Measurements from ENCODE around the gene TICAM1. TPM values are rescaled to one million over a fixed set of nuclear protein-coding genes. Genes with fewer than 3 reads are reported as not detected.

TICAM1 gene
- total and polyA plus RNA-seq, 10 of the 15 experiments (the other 5 are each of a cell fraction or from before 2014, with no cell fraction given), result 0.31 to 31.1 (median 5.3) TPM

GRCh38 chr19:4815426-4816201 lies 15.9 kb downstream of the TICAM1 start (continued):
- TF ChIP-seq, protein P1, sequence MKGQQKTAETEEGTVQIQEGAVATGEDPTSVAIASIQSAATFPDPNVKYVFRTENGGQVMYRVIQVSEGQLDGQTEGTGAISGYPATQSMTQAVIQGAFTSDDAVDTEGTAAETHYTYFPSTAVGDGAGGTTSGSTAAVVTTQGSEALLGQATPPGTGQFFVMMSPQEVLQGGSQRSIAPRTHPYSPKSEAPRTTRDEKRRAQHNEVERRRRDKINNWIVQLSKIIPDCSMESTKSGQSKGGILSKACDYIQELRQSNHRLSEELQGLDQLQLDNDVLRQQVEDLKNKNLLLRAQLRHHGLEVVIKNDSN (IDR thresholded peaks at IDR 0.05; ENCODE audit: borderline replicate concordance, extremely low read length, insufficient read depth, low read depth, low read length), result peak; percentile 91
- TF ChIP-seq, protein P2, sequence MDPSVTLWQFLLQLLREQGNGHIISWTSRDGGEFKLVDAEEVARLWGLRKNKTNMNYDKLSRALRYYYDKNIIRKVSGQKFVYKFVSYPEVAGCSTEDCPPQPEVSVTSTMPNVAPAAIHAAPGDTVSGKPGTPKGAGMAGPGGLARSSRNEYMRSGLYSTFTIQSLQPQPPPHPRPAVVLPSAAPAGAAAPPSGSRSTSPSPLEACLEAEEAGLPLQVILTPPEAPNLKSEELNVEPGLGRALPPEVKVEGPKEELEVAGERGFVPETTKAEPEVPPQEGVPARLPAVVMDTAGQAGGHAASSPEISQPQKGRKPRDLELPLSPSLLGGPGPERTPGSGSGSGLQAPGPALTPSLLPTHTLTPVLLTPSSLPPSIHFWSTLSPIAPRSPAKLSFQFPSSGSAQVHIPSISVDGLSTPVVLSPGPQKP (IDR thresholded peaks at IDR 0.05; ENCODE audit: low read depth, low read length), result 0 out of 2 replicates have a peak, but pooled peaks have one; percentile 38
- TF ChIP-seq NFXL1 (IDR thresholded peaks at IDR 0.05; ENCODE audit: borderline replicate concordance), result no peak
- TF ChIP-seq FOS (IDR thresholded peaks at IDR 0.05; ENCODE audit: borderline replicate concordance, extremely low read depth, insufficient read length), result no peak
- no peak for TF ChIP-seq JUND (IDR thresholded peaks at IDR 0.05; ENCODE audit: low read depth, low read length)
- TF ChIP-seq NR2C2 (IDR thresholded peaks at IDR 0.05; ENCODE audit: borderline replicate concordance, control insufficient read depth, insufficient read length, low read depth), result no peak
- peak in 1 of 2 experiments; percentile 91; a peak in 2 of 4 replicates for TF ChIP-seq SRF (IDR thresholded peaks at IDR 0.05; ENCODE audit: low read depth in 2 of 2, low read length in 2 of 2)
- TF ChIP-seq MYB (IDR thresholded peaks at IDR 0.05; ENCODE audit: borderline replicate concordance, low read depth, low read length), result no peak
- TF ChIP-seq MEF2B (IDR thresholded peaks at IDR 0.05; ENCODE audit: partially characterized antibody, poor library complexity, severe bottlenecking), result no peak
- TF ChIP-seq TBL1XR1 (IDR thresholded peaks at IDR 0.05; ENCODE audit: low read depth, low read length), result no peak
- TF ChIP-seq ESRRA (IDR thresholded peaks at IDR 0.05; ENCODE audit: low read length), result no peak
- no peak for TF ChIP-seq NFIC (IDR thresholded peaks at IDR 0.05; ENCODE audit: low read depth, low read length)
- TF ChIP-seq BHLHE40 (IDR thresholded peaks at IDR 0.05; ENCODE audit: borderline replicate concordance in 1 of 2, low read depth in 2 of 2, low read length in 1 of 2), result peak in 1 of 2 experiments; percentile 24; a peak in 1 of 4 replicates
- TF ChIP-seq TCF7 (IDR thresholded peaks at IDR 0.05; ENCODE audit: borderline replicate concordance), result no peak
- 0 out of 2 replicates have a peak, but pooled peaks have one; percentile 9 for TF ChIP-seq BACH1 (IDR thresholded peaks at IDR 0.05; ENCODE audit: borderline replicate concordance)
- TF ChIP-seq IRF5 (IDR thresholded peaks at IDR 0.05; ENCODE audit: borderline replicate concordance), result no peak
- no peak for TF ChIP-seq FOXM1 (IDR thresholded peaks at IDR 0.05; ENCODE audit: low read depth, low read length)
- TF ChIP-seq PAX5 (IDR thresholded peaks at IDR 0.05; ENCODE audit: borderline replicate concordance, low read depth, low read length), result no peak
- TF ChIP-seq, protein P3, sequence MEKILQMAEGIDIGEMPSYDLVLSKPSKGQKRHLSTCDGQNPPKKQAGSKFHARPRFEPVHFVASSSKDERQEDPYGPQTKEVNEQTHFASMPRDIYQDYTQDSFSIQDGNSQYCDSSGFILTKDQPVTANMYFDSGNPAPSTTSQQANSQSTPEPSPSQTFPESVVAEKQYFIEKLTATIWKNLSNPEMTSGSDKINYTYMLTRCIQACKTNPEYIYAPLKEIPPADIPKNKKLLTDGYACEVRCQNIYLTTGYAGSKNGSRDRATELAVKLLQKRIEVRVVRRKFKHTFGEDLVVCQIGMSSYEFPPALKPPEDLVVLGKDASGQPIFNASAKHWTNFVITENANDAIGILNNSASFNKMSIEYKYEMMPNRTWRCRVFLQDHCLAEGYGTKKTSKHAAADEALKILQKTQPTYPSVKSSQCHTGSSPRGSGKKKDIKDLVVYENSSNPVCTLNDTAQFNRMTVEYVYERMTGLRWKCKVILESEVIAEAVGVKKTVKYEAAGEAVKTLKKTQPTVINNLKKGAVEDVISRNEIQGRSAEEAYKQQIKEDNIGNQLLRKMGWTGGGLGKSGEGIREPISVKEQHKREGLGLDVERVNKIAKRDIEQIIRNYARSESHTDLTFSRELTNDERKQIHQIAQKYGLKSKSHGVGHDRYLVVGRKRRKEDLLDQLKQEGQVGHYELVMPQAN (conservative IDR thresholded peaks at IDR 0.05), result no peak
- no peak for TF ChIP-seq JUNB (IDR thresholded peaks at IDR 0.05)
- TF ChIP-seq, protein P4, sequence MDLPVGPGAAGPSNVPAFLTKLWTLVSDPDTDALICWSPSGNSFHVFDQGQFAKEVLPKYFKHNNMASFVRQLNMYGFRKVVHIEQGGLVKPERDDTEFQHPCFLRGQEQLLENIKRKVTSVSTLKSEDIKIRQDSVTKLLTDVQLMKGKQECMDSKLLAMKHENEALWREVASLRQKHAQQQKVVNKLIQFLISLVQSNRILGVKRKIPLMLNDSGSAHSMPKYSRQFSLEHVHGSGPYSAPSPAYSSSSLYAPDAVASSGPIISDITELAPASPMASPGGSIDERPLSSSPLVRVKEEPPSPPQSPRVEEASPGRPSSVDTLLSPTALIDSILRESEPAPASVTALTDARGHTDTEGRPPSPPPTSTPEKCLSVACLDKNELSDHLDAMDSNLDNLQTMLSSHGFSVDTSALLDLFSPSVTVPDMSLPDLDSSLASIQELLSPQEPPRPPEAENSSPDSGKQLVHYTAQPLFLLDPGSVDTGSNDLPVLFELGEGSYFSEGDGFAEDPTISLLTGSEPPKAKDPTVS (IDR thresholded peaks at IDR 0.05; ENCODE audit: low read depth, low read length), result no peak
- TF ChIP-seq SMARCA5 (IDR thresholded peaks at IDR 0.05), result no peak
- TF ChIP-seq NR2C1 (IDR thresholded peaks at IDR 0.05), result no peak
